Nephron progenitor cell (in vitro differentiated cells): ENCODE measurements around the gene IL9.

Source experiments
- DNase-seq: peaks from one replicate; pipeline ENCODE4 v3.0.0; 2021
- H3K27ac Mint-ChIP-seq: 2 replicates; pipeline ENCODE4 v1.8.0; 2021; ENCODE audit warnings: mild to moderate bottlenecking, moderate library complexity, mixed read lengths
- H3K27me3 Mint-ChIP-seq: 2 replicates; pipeline ENCODE4 v1.8.0; 2021; ENCODE audit warnings: mild to moderate bottlenecking, low read depth, mixed read lengths; ENCODE audit not compliant: poor library complexity
- H3K36me3 Mint-ChIP-seq: 2 replicates; pipeline ENCODE4 v1.8.0; 2021; ENCODE audit warnings: low read depth, mixed read lengths
- H3K4me1 Mint-ChIP-seq: 2 replicates; pipeline ENCODE4 v1.8.0; 2021; ENCODE audit warnings: mixed read lengths
- H3K4me3 Mint-ChIP-seq: 2 replicates; pipeline ENCODE4 v1.8.0; 2021; ENCODE audit warnings: mild to moderate bottlenecking, moderate library complexity, mixed read lengths
- H3K9me3 Mint-ChIP-seq: 2 replicates; pipeline ENCODE4 v1.8.0; 2021; ENCODE audit warnings: mild to moderate bottlenecking, moderate library complexity, mixed read lengths
- TF ChIP-seq, protein P1 (sequence below): fragments of 200-600 bp; sonication (generic); IDR thresholded peaks from 2 replicates; pipeline ENCODE4 v1.5.0; 2021; ENCODE audit warnings: antibody characterized with exemption

The IL9 gene

DNA sequence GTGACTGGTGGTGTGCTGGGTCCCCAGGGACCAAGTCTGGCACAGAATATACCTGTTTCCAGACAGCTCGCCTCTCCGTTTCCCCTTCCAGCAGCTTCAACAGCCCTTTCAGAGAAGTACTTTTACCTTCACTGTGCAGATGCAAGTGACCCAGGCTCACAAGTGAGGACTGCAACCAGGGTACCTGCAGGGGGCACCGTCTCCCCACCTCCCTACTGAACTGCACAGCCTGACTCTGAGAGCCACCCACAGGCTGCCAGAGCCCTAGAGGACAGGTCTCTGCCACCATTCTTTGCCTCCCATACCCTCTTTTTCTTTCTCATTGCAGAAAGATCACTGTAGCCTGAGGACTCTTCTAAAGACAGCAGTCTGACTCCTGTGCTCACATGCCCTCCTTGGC, 15.4 kb downstream of the IL9 start:
- Mint-ChIP-seq H3K36me3 (no peaks in the 10 kb centered on the region), H3K4me1 (peaks cover 18% of the 10 kb centered on the region), H3K27ac (no peak overlapping the region), H3K9me3 (no peaks in the 10 kb centered on the region), H3K4me3 (no peak overlapping the region), H3K27me3 (peaks cover 32% of the 10 kb centered on the region)
- TF ChIP-seq, protein P1, sequence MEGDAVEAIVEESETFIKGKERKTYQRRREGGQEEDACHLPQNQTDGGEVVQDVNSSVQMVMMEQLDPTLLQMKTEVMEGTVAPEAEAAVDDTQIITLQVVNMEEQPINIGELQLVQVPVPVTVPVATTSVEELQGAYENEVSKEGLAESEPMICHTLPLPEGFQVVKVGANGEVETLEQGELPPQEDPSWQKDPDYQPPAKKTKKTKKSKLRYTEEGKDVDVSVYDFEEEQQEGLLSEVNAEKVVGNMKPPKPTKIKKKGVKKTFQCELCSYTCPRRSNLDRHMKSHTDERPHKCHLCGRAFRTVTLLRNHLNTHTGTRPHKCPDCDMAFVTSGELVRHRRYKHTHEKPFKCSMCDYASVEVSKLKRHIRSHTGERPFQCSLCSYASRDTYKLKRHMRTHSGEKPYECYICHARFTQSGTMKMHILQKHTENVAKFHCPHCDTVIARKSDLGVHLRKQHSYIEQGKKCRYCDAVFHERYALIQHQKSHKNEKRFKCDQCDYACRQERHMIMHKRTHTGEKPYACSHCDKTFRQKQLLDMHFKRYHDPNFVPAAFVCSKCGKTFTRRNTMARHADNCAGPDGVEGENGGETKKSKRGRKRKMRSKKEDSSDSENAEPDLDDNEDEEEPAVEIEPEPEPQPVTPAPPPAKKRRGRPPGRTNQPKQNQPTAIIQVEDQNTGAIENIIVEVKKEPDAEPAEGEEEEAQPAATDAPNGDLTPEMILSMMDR = no peak
- DNase-seq = peak; percentile 28

DNA sequence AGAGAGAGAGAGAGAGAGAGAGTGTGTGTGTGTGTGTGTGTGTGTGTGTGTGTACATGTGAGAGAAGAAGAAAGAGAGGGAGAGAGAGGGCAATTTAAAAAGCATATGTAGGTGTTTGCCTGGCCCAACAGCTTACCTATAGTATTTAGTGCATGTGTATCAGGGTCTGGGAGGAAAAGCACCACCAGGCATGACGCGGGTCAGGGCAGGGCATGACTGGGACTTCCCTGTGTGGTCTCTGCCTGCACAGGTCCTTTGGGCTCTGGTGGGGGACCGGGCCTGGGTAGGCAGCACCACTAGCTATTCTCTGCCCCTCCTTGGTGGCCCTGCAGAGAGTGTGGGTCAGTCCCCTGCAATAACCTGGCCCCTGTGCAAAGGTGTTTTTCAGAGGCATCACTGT, 16.1 kb downstream of the IL9 start:
- TF ChIP-seq, protein P1 = no peak
- Mint-ChIP-seq H3K4me1 (peaks cover 20% of the 10 kb centered on the region), H3K36me3 (no peaks in the 10 kb centered on the region), H3K9me3 (no peaks in the 10 kb centered on the region), H3K27ac (no peak overlapping the region), H3K27me3 (peaks cover 35% of the 10 kb centered on the region), H3K4me3 (no peak overlapping the region)
- DNase-seq = no peak

DNA sequence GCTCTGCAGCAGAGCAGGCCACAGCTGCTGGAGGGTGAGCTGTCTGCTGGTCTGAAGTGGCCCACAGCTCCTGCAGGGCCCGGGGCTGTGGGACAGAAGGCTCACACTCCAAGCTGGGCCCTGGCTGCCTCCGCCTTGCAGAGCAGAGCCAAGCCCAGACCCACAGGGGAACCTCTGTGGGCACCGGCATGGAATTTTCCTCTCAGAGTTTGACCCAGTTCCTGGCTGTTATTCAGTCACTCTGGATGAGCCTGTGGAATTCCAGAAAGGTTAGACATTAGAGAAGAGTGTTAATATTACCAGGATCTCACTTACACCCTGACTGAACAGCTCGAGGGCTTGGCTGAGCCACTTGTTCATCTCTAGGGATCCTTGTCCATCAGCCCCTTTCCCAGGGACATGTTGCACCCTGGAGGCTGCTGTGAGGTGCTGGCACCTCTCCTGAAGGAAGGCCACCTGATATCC, 17.5 kb downstream of the IL9 start:
- TF ChIP-seq, protein P1 = no peak
- Mint-ChIP-seq H3K4me1 (peaks cover 22% of the 10 kb centered on the region), H3K27ac (peak overlapping the region; percentile 15), H3K27me3 (peaks cover 29% of the 10 kb centered on the region), H3K4me3 (no peak overlapping the region), H3K36me3 (no peaks in the 10 kb centered on the region), H3K9me3 (no peaks in the 10 kb centered on the region)
- DNase-seq = no peak

DNA sequence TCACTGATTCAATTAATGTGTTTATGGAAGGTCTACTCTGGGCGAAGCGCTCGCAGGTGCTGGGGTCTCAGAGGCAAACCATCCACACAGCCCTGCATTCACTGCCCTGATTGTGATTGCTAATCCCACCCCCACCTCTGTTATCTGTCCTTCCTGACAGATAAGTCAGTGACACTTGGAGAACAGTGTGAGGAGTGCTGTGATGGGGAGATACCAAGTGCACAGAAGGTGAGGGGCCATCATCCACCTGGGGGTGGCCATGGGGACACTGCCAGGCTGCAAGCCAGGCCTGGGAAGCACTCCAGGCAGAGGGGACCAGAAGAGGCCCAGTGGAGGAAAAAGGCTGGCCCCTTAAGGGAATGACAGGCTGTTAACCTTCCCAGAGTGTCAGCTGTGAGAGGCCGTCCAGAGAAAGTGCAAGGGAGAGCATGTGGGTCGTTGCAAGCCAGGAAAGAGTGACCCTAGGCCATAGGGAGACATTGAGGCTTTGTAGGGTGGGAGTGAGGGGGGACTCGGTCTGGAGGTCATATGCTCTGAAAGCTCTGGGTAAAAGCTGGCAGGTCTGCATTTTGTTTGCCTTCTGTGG, 18.0 kb downstream of the IL9 start:
- H3K36me3 Mint-ChIP-seq = no peaks in the 10 kb centered on the region
- H3K4me1 Mint-ChIP-seq = peaks cover 22% of the 10 kb centered on the region
- H3K4me3 Mint-ChIP-seq = no peak overlapping the region
- DNase-seq = no peak
- TF ChIP-seq, protein P1 = no peak
- no peaks in the 10 kb centered on the region for H3K9me3 Mint-ChIP-seq
- peaks cover 24% of the 10 kb centered on the region for H3K27me3 Mint-ChIP-seq
- H3K27ac Mint-ChIP-seq = peak overlapping the region; percentile 15

DNA sequence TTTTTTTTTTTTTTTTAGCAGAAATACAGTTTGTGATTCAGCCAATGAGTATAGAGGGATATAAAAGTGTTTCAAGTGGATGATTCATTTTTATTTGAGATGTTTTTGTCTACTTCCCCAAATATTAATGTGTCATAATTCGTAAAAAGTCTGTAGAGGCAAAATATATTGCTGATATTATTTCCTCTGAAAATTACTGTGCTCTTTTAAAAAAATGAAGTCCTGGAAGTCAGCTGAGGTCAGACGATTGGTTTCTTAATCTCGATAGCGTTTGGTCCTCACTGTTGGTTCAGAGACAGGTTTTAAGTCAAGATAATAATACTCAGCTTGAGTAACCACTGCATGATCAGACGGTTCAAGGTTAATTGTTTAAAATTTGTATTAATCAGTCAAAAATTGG, 19.5 kb downstream of the IL9 start:
- TF ChIP-seq, protein P1 = no peak
- DNase-seq = no peak
- Mint-ChIP-seq H3K4me3 (no peak overlapping the region), H3K4me1 (peaks cover 22% of the 10 kb centered on the region), H3K27me3 (peaks cover 17% of the 10 kb centered on the region), H3K27ac (no peak overlapping the region), H3K9me3 (no peaks in the 10 kb centered on the region), H3K36me3 (no peaks in the 10 kb centered on the region)

DNA sequence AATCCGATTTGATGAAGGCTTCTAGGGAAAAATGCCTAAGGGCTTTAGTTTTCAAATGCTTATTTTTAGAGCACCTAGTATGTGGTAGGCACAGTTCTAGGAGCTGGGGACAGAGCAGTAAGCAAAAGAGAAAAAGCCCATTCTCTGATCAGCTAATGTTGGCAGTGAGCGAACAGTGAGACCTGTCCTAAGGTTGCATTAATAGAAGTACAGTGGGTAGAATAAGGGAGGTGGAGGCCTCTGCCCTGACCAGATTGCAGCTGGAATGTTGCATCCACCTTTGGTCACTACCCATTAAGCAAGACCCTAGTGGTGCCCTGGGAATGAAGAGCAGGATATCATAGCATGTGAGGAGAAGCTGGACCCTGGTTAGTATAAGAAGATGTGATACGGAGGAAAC, 20.1 kb downstream of the IL9 start:
- Mint-ChIP-seq H3K4me1 (peaks cover 22% of the 10 kb centered on the region), H3K36me3 (no peaks in the 10 kb centered on the region), H3K27ac (no peak overlapping the region), H3K9me3 (no peaks in the 10 kb centered on the region), H3K27me3 (peaks cover 15% of the 10 kb centered on the region), H3K4me3 (no peak overlapping the region)
- TF ChIP-seq, protein P1 = no peak
- DNase-seq = no peak
